Neural progenitor cell (in vitro differentiated cells): Measurements from ENCODE around the gene STKLD1. TPM values are rescaled to one million over a fixed set of nuclear protein-coding genes. Genes with fewer than 3 reads are reported as not detected.

Experiments used
- DNase-seq: peaks from one replicate; pipeline ENCODE4 v3.0.0-alpha.2; 2016; ENCODE audit warnings: low spot score
- H2AFZ ChIP-seq: fragments of 200-600 bp; sonication (generic); replicated peaks from 2 replicates; pipeline ENCODE4 v1.6.1; 2016; ENCODE audit warnings: antibody characterized with exemption
- H3F3A ChIP-seq: fragments of 200-600 bp; sonication (generic); 2 replicates; pipeline ENCODE4 v1.6.1; 2016; ENCODE audit warnings: antibody characterized with exemption, low read depth
- H3K27ac ChIP-seq: fragments of 200-600 bp; sonication (generic); 2 replicates; pipeline ENCODE4 v1.5.1; 2016; ENCODE audit warnings: mild to moderate bottlenecking
- H3K27me3 ChIP-seq: fragments of 200-600 bp; sonication (generic); 2 replicates; pipeline ENCODE4 v1.6.1; 2016; ENCODE audit warnings: mild to moderate bottlenecking, moderate library complexity
- H3K36me3 ChIP-seq: fragments of 200-600 bp; sonication (generic); 2 replicates; pipeline ENCODE4 v1.5.1; 2016
- H3K4me1 ChIP-seq: fragments of 200-600 bp; sonication (generic); 2 replicates; pipeline ENCODE4 v1.6.1; 2016; ENCODE audit warnings: mixed run types
- H3K4me2 ChIP-seq: fragments of 200-600 bp; sonication (generic); 2 replicates; pipeline ENCODE4 v1.6.1; 2016
- H3K4me3 ChIP-seq: fragments of 200-600 bp; sonication (generic); 2 replicates; pipeline ENCODE4 v1.5.1; 2016
- H3K79me2 ChIP-seq: fragments of 200-600 bp; sonication (generic); 2 replicates; pipeline ENCODE4 v1.6.1; 2016; ENCODE audit warnings: low read depth
- H3K9ac ChIP-seq: fragments of 200-600 bp; sonication (generic); 2 replicates; pipeline ENCODE4 v1.6.1; 2016
- H3K9me3 ChIP-seq: fragments of 200-600 bp; sonication (generic); 2 replicates; pipeline ENCODE4 v1.5.1; 2016; ENCODE audit warnings: low read depth
- H4K20me1 ChIP-seq: fragments of 200-600 bp; sonication (generic); 2 replicates; pipeline ENCODE4 v1.6.1; 2016; ENCODE audit warnings: low read depth
- H3K27ac Mint-ChIP-seq: 3 replicates; pipeline ENCODE4 v1.8.0; 2021; ENCODE audit warnings: mixed read lengths
- H3K27me3 Mint-ChIP-seq: 2 replicates; pipeline ENCODE4 v1.8.0; 2022; ENCODE audit warnings: low read depth, mild to moderate bottlenecking, inconsistent platforms, moderate library complexity, mixed read lengths; ENCODE audit not compliant: insufficient read depth
- H3K36me3 Mint-ChIP-seq: 3 replicates; pipeline ENCODE4 v1.8.0; 2021; ENCODE audit warnings: mixed read lengths
- H3K4me1 Mint-ChIP-seq: 3 replicates; pipeline ENCODE4 v1.8.0; 2021; ENCODE audit warnings: mixed read lengths
- H3K4me3 Mint-ChIP-seq: 3 replicates; pipeline ENCODE4 v1.8.0; 2021; ENCODE audit warnings: mild to moderate bottlenecking, moderate library complexity, mixed read lengths
- H3K9me3 Mint-ChIP-seq: 3 replicates; pipeline ENCODE4 v1.8.0; 2020; ENCODE audit warnings: mixed read lengths
- EZH2 ChIP-seq: fragments of 200-600 bp; sonication (generic); IDR thresholded peaks from 2 replicates; pipeline ENCODE4 v1.6.1; 2017; ENCODE audit warnings: antibody characterized with exemption, mild to moderate bottlenecking, moderate library complexity
- EZH2phosphoT487 ChIP-seq: fragments of 200-600 bp; sonication (generic); IDR thresholded peaks from 2 replicates; pipeline ENCODE4 v1.6.1; 2017; ENCODE audit warnings: antibody characterized with exemption
- total RNA-seq: library from RNA; depleted of rRNA; stranded (reverse); fragments of >200 nt; gene quantifications from 2 replicates; pipeline ENCODE4 v1.2.3, GENCODE V29; 2015; ENCODE audit warnings: low replicate concordance
- TF ChIP-seq, protein P1 (sequence below): fragments of 200-600 bp; sonication (generic); IDR thresholded peaks from 2 replicates; pipeline ENCODE4 v1.5.1; 2017; ENCODE audit warnings: antibody characterized with exemption, mild to moderate bottlenecking

The STKLD1 gene
- total RNA-seq, 1 donor from 2014 or later = 0.58 TPM

DNA sequence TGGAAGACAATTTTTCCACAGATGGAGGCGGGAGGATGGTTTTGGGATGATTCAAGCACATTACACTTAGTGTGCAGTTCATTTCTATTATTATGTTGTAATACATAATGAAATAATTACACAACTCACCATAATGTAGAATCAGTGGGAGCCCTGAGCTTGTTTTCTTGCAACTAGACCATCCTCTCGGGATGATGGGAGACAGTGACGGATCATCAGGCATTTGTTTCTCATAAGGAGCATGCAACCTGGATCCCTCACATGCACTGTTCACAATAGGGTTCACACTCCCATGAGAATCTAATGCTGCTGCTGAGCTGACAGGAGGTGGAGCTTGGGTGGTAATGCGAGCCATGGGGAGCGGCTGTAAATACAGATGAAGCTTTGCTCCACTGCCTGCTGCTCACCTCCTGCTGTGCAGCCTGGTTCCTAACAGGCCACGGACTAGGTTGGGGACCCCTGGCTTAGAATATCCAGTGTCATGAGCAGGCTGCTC is 1.6 kb downstream of the STKLD1 start:
- no peak overlapping the region for H3K4me2 ChIP-seq
- peaks cover 13% of the 10 kb centered on the region for H3K27me3 ChIP-seq
- H3K27ac ChIP-seq = no peak overlapping the region
- Mint-ChIP-seq H3K27me3 (peaks cover 4% of the 10 kb centered on the region), H3K36me3 (peaks cover 7% of the 10 kb centered on the region), H3K4me3 (peak overlapping the region; percentile 83), H3K27ac (no peak overlapping the region), H3K9me3 (no peaks in the 10 kb centered on the region), H3K4me1 (peaks cover 13% of the 10 kb centered on the region)
- peaks cover 4% of the 10 kb centered on the region for H3K4me1 ChIP-seq
- H3K9ac ChIP-seq = no peak overlapping the region
- DNase-seq = no peak
- H4K20me1 ChIP-seq = peaks cover 29% of the 10 kb centered on the region
- H2AFZ ChIP-seq = no peak overlapping the region
- H3K4me3 ChIP-seq = no peak overlapping the region
- TF ChIP-seq EZH2phosphoT487 (no peak), EZH2 (no peak)
- TF ChIP-seq, protein P1, sequence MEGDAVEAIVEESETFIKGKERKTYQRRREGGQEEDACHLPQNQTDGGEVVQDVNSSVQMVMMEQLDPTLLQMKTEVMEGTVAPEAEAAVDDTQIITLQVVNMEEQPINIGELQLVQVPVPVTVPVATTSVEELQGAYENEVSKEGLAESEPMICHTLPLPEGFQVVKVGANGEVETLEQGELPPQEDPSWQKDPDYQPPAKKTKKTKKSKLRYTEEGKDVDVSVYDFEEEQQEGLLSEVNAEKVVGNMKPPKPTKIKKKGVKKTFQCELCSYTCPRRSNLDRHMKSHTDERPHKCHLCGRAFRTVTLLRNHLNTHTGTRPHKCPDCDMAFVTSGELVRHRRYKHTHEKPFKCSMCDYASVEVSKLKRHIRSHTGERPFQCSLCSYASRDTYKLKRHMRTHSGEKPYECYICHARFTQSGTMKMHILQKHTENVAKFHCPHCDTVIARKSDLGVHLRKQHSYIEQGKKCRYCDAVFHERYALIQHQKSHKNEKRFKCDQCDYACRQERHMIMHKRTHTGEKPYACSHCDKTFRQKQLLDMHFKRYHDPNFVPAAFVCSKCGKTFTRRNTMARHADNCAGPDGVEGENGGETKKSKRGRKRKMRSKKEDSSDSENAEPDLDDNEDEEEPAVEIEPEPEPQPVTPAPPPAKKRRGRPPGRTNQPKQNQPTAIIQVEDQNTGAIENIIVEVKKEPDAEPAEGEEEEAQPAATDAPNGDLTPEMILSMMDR = no peak
- no peaks in the 10 kb centered on the region for H3K36me3 ChIP-seq
- no peaks in the 10 kb centered on the region for H3K9me3 ChIP-seq
- peaks cover 31% of the 10 kb centered on the region for H3K79me2 ChIP-seq
- no peaks in the 10 kb centered on the region for H3F3A ChIP-seq

DNA sequence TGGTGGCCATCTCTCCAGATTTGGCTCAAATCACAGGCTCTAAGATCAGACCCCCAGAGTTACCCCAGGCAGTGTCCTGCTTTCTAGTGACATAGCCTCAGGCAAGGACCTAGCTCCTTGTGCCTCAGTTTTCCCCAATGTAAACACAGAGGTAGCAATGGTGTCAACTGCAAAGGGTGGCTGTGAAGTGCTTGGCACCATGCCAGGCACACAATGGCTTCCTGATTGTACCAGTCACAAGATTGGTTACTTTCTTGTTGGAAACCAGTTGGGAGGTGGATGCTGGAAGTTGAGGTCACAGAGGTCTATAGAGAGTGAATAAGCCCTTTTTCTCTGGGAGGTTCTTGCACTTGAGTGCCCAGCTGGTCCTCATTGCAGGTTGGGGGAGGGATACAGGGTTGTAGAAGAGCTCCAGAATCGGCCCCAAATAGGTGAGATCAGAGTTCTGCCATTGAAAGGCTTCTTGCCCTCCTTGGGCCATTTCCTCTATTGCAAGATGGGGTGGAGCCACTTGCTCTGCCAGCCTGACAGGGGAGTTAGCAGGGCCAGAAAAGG is 2.3 kb downstream of the STKLD1 start:
- Mint-ChIP-seq H3K4me3 (peak overlapping the region; percentile 33), H3K9me3 (no peaks in the 10 kb centered on the region), H3K4me1 (peaks cover 13% of the 10 kb centered on the region), H3K27ac (peak overlapping the region; percentile 24), H3K36me3 (peaks cover 7% of the 10 kb centered on the region), H3K27me3 (peaks cover 4% of the 10 kb centered on the region)
- Histone ChIP-seq H3K4me3 (no peak overlapping the region), H3K9ac (no peak overlapping the region), H2AFZ (no peak overlapping the region), H3K27me3 (peaks cover 13% of the 10 kb centered on the region), H3K9me3 (no peaks in the 10 kb centered on the region), H3K79me2 (peaks cover 23% of the 10 kb centered on the region), H4K20me1 (peaks cover 22% of the 10 kb centered on the region), H3K27ac (no peak overlapping the region), H3F3A (no peaks in the 10 kb centered on the region), H3K4me1 (peaks cover 4% of the 10 kb centered on the region), H3K36me3 (no peaks in the 10 kb centered on the region), H3K4me2 (no peak overlapping the region)
- DNase-seq = no peak
- no peak for TF ChIP-seq EZH2
- TF ChIP-seq, protein P1 = no peak

DNA sequence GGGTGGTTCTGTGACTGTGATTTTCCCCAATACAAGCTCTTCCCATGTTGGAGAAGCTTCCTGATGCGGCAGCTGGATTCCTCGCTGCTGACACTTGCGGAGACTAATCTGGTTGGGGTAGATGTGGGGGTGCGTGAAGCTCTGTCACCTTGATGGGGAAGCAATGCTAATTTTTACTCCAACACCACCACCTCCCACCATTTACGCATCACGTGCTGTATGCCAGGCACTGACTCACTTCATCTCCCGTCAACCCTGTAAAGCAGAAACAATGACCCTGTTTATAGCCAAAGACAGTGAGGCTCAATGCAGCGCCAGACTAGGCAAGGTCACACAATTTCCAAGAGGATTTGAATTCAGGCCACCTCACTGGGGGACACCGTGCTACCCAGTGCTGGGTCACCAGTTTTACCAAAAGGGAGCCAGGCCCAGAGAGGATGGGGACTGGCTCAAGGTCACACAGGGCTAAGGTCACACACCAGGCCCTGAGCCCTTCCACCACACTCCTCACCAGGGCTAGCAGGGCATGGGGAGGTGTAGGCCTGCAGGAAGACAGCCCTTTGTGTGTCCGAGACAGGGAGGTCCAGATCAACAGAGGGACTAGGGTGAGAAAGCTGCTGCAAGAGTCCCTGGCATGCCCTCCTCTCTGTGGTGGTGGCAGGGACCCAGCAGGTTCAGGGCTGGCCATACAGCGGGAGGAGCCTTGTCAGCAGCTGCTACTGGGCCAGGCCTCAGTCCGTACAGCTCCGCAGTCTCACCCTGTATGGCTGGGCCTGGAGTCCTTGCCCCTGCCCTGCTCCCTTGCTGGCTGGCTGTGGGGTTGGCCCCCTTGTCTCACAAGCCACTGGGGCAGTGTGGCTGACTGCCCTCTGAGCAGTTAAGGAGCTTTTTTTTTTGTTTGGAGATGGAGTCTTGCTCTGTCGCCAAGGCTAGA is 3.3 kb downstream of the STKLD1 start:
- H3K4me1 ChIP-seq = peaks cover 4% of the 10 kb centered on the region
- no peak overlapping the region for H3K4me3 ChIP-seq
- no peak overlapping the region for H3K9ac ChIP-seq
- TF ChIP-seq EZH2 (no peak), EZH2phosphoT487 (no peak)
- TF ChIP-seq, protein P1 = no peak
- peaks cover 13% of the 10 kb centered on the region for H3K4me1 Mint-ChIP-seq
- H3K9me3 Mint-ChIP-seq = no peaks in the 10 kb centered on the region
- no peaks in the 10 kb centered on the region for H3F3A ChIP-seq
- DNase-seq = no peak
- no peak overlapping the region for H2AFZ ChIP-seq
- H3K4me3 Mint-ChIP-seq = peak overlapping the region; percentile 11
- no peaks in the 10 kb centered on the region for H3K9me3 ChIP-seq
- H3K27ac ChIP-seq = no peak overlapping the region
- H3K27me3 Mint-ChIP-seq = peaks cover 4% of the 10 kb centered on the region
- peaks cover 14% of the 10 kb centered on the region for H3K79me2 ChIP-seq
- peaks cover 7% of the 10 kb centered on the region for H3K36me3 Mint-ChIP-seq
- peak overlapping the region; percentile 48 for H3K27ac Mint-ChIP-seq
- no peak overlapping the region for H3K4me2 ChIP-seq
- peaks cover 13% of the 10 kb centered on the region for H4K20me1 ChIP-seq
- H3K27me3 ChIP-seq = peaks cover 13% of the 10 kb centered on the region
- H3K36me3 ChIP-seq = no peaks in the 10 kb centered on the region
